HepG2 (cell line): ENCODE measurements around the gene HEPACAM2. TPM values are rescaled to one million over a fixed set of nuclear protein-coding genes. Genes with fewer than 3 reads are reported as not detected.

Experiments used
- ASH2L ChIP-seq: fragments of 300-600, 200-600 bp; sonication (generic); IDR thresholded peaks from 2 replicates; pipeline ENCODE4 v1.7.0; 2017; ENCODE audit warnings: low read depth, mild to moderate bottlenecking, moderate library complexity, mixed read lengths, low read length; ENCODE audit not compliant: insufficient read length
- CHCHD3 ChIP-seq: sonication (generic); formaldehyde crosslinking; IDR thresholded peaks from 2 replicates; pipeline ENCODE4 v1.8.0; 2022; ENCODE audit warnings: mild to moderate bottlenecking, missing genetic modification reagents, moderate library complexity
- CSRNP1 ChIP-seq: sonication (generic); formaldehyde crosslinking; IDR thresholded peaks from 2 replicates; pipeline ENCODE4 v1.8.1; 2023; ENCODE audit warnings: mild to moderate bottlenecking, missing genetic modification reagents
- DMAP1 ChIP-seq: IDR thresholded peaks from 2 replicates; pipeline ENCODE4 v1.6.1; 2016
- HDAC2 ChIP-seq: sonication (generic); formaldehyde crosslinking; IDR thresholded peaks from 2 replicates; pipeline ENCODE4 v1.4.0; 2020; ENCODE audit warnings: missing genetic modification reagents
- LBX2 ChIP-seq: sonication (generic); formaldehyde crosslinking; IDR thresholded peaks from 2 replicates; pipeline ENCODE4 v1.5.0; 2020; ENCODE audit warnings: missing genetic modification reagents, mild to moderate bottlenecking, borderline replicate concordance
- PHB2 ChIP-seq: fragments of 450-650 bp; IDR thresholded peaks from 2 replicates; pipeline ENCODE4 v1.6.1; 2018; ENCODE audit not compliant: partially characterized antibody
- RFXAP ChIP-seq: sonication (generic); formaldehyde crosslinking; IDR thresholded peaks from 2 replicates; pipeline ENCODE4 v1.4.0; 2020; ENCODE audit warnings: missing genetic modification reagents, borderline replicate concordance
- RORA ChIP-seq: sonication (generic); formaldehyde crosslinking; IDR thresholded peaks from 2 replicates; pipeline ENCODE4 v1.5.0; 2020; ENCODE audit warnings: mild to moderate bottlenecking, missing genetic modification reagents, moderate library complexity
- SMAD9 ChIP-seq: sonication (generic); formaldehyde crosslinking; IDR thresholded peaks from 2 replicates; pipeline ENCODE4 v1.5.1; 2020; ENCODE audit warnings: mild to moderate bottlenecking, missing genetic modification reagents
- SP2 ChIP-seq: sonication (generic); formaldehyde crosslinking; IDR thresholded peaks from 2 replicates; pipeline ENCODE4 v1.5.1; 2020; ENCODE audit warnings: mild to moderate bottlenecking, missing genetic modification reagents
- TFE3 ChIP-seq: IDR thresholded peaks from 2 replicates; pipeline ENCODE4 v1.6.1; 2016
- TGIF2 ChIP-seq: IDR thresholded peaks from 2 replicates; pipeline ENCODE4 v1.6.1; 2016; ENCODE audit warnings: control low read depth, missing compliant biosample characterization
- TSC22D2 ChIP-seq: sonication (generic); formaldehyde crosslinking; IDR thresholded peaks from 2 replicates; pipeline ENCODE4 v1.5.1; 2020; ENCODE audit warnings: missing genetic modification reagents, mild to moderate bottlenecking, borderline replicate concordance
- ZBTB37 ChIP-seq: sonication (generic); formaldehyde crosslinking; IDR thresholded peaks from 2 replicates; pipeline ENCODE4 v1.4.0; 2020; ENCODE audit warnings: mild to moderate bottlenecking, missing genetic modification reagents
- ZBTB4 ChIP-seq: sonication (generic); formaldehyde crosslinking; IDR thresholded peaks from 2 replicates; pipeline ENCODE4 v1.4.0; 2020; ENCODE audit warnings: missing genetic modification reagents, mild to moderate bottlenecking, borderline replicate concordance
- ZNF10 ChIP-seq: sonication (generic); formaldehyde crosslinking; IDR thresholded peaks from 2 replicates; pipeline ENCODE4 v1.4.0; 2020; ENCODE audit warnings: mild to moderate bottlenecking, low read depth, missing genetic modification reagents, borderline replicate concordance
- ZNF235 ChIP-seq: sonication (generic); formaldehyde crosslinking; IDR thresholded peaks from 2 replicates; pipeline ENCODE4 v1.8.1; 2023; ENCODE audit warnings: mild to moderate bottlenecking, missing genetic modification reagents, borderline replicate concordance
- ZNF329 ChIP-seq: sonication (generic); formaldehyde crosslinking; IDR thresholded peaks from 2 replicates; pipeline ENCODE4 v1.9.0; 2021; ENCODE audit warnings: low read depth, mild to moderate bottlenecking, missing genetic modification reagents
- ZNF34 ChIP-seq: sonication (generic); formaldehyde crosslinking; IDR thresholded peaks from 2 replicates; pipeline ENCODE4 v1.4.0; 2020; ENCODE audit warnings: mild to moderate bottlenecking, missing genetic modification reagents, borderline replicate concordance
- ZNF382 ChIP-seq: sonication (generic); formaldehyde crosslinking; IDR thresholded peaks from 2 replicates; pipeline ENCODE4 v1.5.0; 2020; ENCODE audit warnings: missing genetic modification reagents, mild to moderate bottlenecking, borderline replicate concordance
- polyA plus RNA-seq, 8 experiments: library from polyadenylated mRNA; depleted of rRNA in 3 of 8; stranded (reverse) in 7 of 8; unstranded in 1 of 8; fragments of >200 nt; fragmentation: Illumina TruSeq in 4 of 8; extraction: Trizol in 4 of 8; gene quantifications; 2 replicates each; pipeline versions ENCODE4 v1.2.1 to v1.2.3, GENCODE V29; 2011 to 2016; ENCODE audit warnings: low read depth in 4 of 8, missing spikeins in 1 of 8, mixed read lengths in 1 of 8; ENCODE audit not compliant: insufficient read depth in 1 of 8
- total RNA-seq, 5 experiments: library from RNA; depleted of rRNA; stranded (reverse); fragments of >200 nt; fragmentation: Illumina TruSeq; extraction: Trizol; gene quantifications; 2 replicates each; pipeline ENCODE4 v1.2.3, GENCODE V29; 2016; ENCODE audit warnings: low read depth in 1 of 5

HEPACAM2 gene
- total and polyA plus RNA-seq, 2 of the 13 experiments (the other 11 are each of a cell fraction or from before 2014, with no cell fraction given), result not detected

- TF ChIP-seq TFE3 (CRISPR knock-in tag) (no peak), TGIF2 (CRISPR knock-in tag) (no peak; the same call in 1 of the 2 replicates), HDAC2 (CRISPR knock-in tag) (peak; percentile 63), RORA (CRISPR knock-in tag) (no peak), CHCHD3 (CRISPR knock-in tag) (no peak), ZNF382 (CRISPR knock-in tag) (no peak), ZNF235 (CRISPR knock-in tag) (no peak; the same call in 1 of the 2 replicates), CSRNP1 (no peak), ZNF10 (CRISPR knock-in tag) (no peak), DMAP1 (CRISPR knock-in tag) (peak; percentile 20; the same call in 1 of the 2 replicates), ZNF34 (CRISPR knock-in tag) (0 out of 2 replicates have a peak, but pooled peaks have one; percentile 78), RFXAP (CRISPR knock-in tag) (no peak), PHB2 (no peak), SMAD9 (CRISPR knock-in tag) (no peak), ASH2L (peak; percentile 93), ZBTB4 (CRISPR knock-in tag) (no peak), SP2 (no peak), ZBTB37 (CRISPR knock-in tag) (no peak), TSC22D2 (CRISPR knock-in tag) (no peak), LBX2 (no peak), ZNF329 (CRISPR knock-in tag) (no peak)
These were observed 5.8 kb upstream of the HEPACAM2 start, which contains the start of gene VPS50 (continued) for GRCh38 chr7:93231799-93232672.
